ENCODE measurements around the gene PSME3.
"Not testable (repeated sequence)": the region's sequence is repeated elsewhere in the genome, so short reads cannot be mapped to it uniquely, and the experiment has no call there.

PSME3 gene

DNA sequence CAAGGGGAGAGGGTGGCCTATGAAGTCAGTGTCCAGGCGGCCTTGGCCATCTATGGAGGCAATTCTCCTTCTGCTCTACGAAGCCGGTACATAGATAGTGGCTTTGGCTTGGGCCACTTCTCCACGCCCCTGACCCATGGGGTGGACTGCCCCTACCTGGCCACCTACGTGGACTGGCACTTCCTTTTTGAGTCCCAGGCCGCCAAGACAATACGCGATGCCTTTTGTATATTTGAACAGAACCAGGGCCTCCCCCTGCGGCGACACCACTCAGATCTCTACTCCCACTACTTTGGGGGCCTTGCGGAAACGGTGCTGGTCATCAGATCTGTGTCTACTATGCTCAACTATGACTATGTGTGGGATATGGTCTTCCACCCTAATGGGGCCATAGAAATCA is 35.1 kb downstream of the PSME3 start:
- TF ChIP-seq CTCF (IDR thresholded peaks at IDR 0.05; ENCODE audit: insufficient read depth, low read depth, low read length, missing control alignments) = no peak
- no peak overlapping the region for H3K4me3 ChIP-seq (ENCODE audit: low read depth, low read length)
- no peak for DNase-seq (ENCODE audit: low read depth)

DNA sequence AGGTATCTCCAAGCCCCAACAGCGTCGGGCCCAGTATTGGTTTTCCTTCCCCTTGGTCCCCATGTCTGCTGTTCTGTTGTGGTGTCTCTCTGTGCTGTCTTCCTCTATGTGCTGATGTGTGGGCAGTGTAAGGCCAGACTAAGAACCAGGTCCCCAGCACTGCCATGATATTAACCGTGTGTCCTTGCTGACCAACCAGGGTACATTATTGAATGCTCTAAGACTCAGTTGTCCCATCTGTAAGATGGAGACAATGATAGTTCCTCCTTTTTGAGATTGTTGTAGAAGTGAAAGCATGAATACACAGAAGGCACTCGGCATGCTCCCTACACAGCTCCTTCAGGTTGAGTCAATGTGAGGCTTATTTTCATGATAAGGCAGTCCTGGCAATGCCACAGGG is 38.5 kb downstream of the PSME3 start:
- no peak for TF ChIP-seq CTCF (IDR thresholded peaks at IDR 0.05; ENCODE audit: insufficient read depth, low read depth, low read length, missing control alignments)
- H3K4me3 ChIP-seq (ENCODE audit: low read depth, low read length) = no peak overlapping the region
- no peak for DNase-seq (ENCODE audit: low read depth)

DNA sequence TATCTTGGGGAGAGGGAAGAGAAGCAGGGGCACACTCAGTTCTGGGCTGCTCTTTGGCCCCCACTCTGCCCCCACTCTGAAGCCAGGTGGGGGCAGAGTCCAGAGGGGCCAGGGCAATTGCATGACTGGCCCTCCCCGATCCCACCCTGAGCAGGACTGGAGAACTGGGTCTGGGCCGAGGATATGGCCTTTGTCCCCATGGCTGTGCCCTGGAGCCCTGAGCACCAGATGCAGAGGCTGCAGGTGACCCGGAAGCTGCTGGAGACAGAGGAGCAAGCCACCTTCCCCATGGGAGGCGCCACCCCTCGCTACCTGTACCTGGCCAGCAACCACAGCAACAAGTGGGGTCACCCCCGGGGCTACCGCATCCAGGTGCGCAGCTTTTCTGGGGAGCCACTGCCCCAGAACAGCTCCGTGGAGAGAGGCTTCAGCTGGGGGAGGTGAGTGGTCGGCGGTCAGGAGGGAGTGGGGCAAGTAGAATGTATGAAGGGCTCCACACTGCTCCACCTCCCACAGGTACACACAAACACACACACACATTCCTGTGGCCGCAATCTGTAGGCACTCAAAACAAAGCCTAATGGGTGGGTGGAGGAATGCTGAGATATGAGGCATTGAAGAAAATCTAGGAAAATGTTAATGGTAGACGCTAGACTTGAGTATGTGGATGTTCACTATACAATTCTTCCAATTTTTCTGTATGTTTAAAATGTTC is 39.2 kb downstream of the PSME3 start:
- no peak for DNase-seq (ENCODE audit: low read depth)
- TF ChIP-seq CTCF (IDR thresholded peaks at IDR 0.05; ENCODE audit: insufficient read depth, low read depth, low read length, missing control alignments) = no peak
- H3K4me3 ChIP-seq (ENCODE audit: low read depth, low read length) = no peak overlapping the region

DNA sequence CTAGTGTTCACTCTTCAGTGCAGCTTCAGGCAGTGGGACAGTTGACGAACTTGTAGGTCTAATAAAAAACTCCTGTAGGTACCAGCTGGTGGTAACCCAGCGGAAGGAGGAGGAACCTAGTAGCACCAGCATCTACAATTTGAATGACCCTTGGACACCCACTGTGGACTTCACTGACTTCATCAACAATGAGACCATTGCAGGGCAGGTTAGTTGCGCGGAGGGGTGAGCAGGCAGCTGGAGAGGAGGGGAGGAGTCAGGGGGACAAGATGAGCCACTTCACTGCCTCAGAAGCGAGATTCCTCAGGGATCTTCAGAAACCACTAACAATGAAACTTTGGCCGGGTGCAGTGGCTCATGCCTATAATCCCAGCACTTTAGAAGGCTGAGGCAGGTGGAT is 40.1 kb downstream of the PSME3 start:
- no peak overlapping the region for H3K4me3 ChIP-seq (ENCODE audit: low read depth, low read length)
- no peak for DNase-seq (ENCODE audit: low read depth)
- no peak for TF ChIP-seq CTCF (IDR thresholded peaks at IDR 0.05; ENCODE audit: insufficient read depth, low read depth, low read length, missing control alignments)

DNA sequence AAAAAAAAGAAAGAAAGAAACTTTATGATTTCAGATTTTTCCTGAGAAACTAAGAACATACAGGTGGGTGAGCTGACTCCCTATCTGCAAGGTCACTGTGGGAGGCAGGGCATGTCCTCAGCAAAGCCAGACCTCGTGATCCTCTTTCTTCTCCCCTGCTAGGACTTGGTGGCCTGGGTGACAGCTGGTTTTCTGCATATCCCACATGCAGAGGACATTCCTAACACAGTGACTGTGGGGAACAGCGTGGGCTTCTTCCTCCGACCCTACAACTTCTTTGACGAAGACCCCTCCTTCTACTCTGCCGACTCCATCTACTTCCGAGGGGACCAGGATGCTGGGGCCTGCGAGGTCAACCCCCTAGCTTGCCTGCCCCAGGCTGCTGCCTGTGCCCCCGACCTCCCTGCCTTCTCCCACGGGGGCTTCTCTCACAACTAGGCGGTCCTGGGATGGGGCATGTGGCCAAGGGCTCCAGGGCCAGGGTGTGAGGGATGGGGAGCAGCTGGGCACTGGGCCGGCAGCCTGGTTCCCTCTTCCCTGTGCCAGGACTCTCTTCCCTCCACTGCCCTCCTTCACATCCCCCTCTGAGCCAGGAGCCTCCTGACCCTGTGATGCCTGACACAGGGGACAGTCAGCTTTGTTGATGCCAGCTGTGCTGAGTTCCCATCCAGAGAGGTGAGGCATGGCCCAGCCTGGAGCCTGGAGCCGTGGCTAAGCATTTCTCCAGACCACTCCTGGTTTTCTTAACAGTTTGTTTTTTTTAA is 40.9 kb downstream of the PSME3 start:
- DNase-seq (ENCODE audit: low read depth); H3K4me3 ChIP-seq (ENCODE audit: low read depth, low read length): not testable (repeated sequence)

GRCh38 chr17:42877037-42877436 is 43.8 kb downstream of the PSME3 start:
- DNase-seq (ENCODE audit: low read depth) = no peak
- H3K4me3 ChIP-seq (ENCODE audit: low read depth, low read length) = no peak overlapping the region
- no peak for TF ChIP-seq CTCF (IDR thresholded peaks at IDR 0.05; ENCODE audit: insufficient read depth, low read depth, low read length, missing control alignments)

GRCh38 chr17:42878123-42878880 is 45.1 kb downstream of the PSME3 start:
- H3K4me3 ChIP-seq (ENCODE audit: low read depth, low read length) = no peak overlapping the region
- no peak for DNase-seq (ENCODE audit: low read depth)
- TF ChIP-seq CTCF (IDR thresholded peaks at IDR 0.05; ENCODE audit: insufficient read depth, low read depth, low read length, missing control alignments) = no peak
